HepG2 (cell line): Measurements from ENCODE around the gene GNAS.

Experiments
- CBFB ChIP-seq: sonication (generic); formaldehyde crosslinking; IDR thresholded peaks from 2 replicates; pipeline ENCODE4 v1.4.0; 2020; ENCODE audit warnings: missing genetic modification reagents
- EP300 ChIP-seq, 3 experiments: sonication (generic) in 1 of 3; formaldehyde crosslinking in 1 of 3; IDR thresholded peaks; 2 replicates each; pipeline versions ENCODE4 v1.5.1 to v1.6.1; 2011 to 2020; ENCODE audit warnings: low read depth in 2 of 3, low read length in 2 of 3, borderline replicate concordance in 1 of 3, improper control_type of control experiment in 1 of 3, mild to moderate bottlenecking in 1 of 3, missing genetic modification reagents in 1 of 3, moderate library complexity in 1 of 3
- POLR2A ChIP-seq, 2 experiments: IDR thresholded peaks; 2 replicates each; pipeline ENCODE4 v1.6.1; 2011; ENCODE audit warnings: low read depth in 2 of 2, low read length in 2 of 2, mild to moderate bottlenecking in 1 of 2, moderate library complexity in 1 of 2; ENCODE audit not compliant: insufficient read depth in 1 of 2
- REL ChIP-seq: sonication (generic); formaldehyde crosslinking; conservative IDR thresholded peaks from 2 replicates; pipeline ENCODE4 v1.8.0; 2022; ENCODE audit warnings: mild to moderate bottlenecking, missing genetic modification reagents, moderate library complexity
- SIN3A ChIP-seq: IDR thresholded peaks from 2 replicates; pipeline ENCODE4 v1.6.1; 2011; ENCODE audit warnings: low read depth, mild to moderate bottlenecking, control low read depth, low read length, borderline replicate concordance
- YY1 ChIP-seq: IDR thresholded peaks from 2 replicates; pipeline ENCODE4 v1.6.1; 2011; ENCODE audit warnings: low read length, low read depth, moderate library complexity, mild to moderate bottlenecking; ENCODE audit not compliant: insufficient read depth, insufficient replicate concordance
- ZNF274 ChIP-seq: sonication (generic); formaldehyde crosslinking; IDR thresholded peaks from 2 replicates; pipeline ENCODE4 v1.5.1; 2020; ENCODE audit warnings: mild to moderate bottlenecking, missing genetic modification reagents
- ZNF354B ChIP-seq: sonication (generic); formaldehyde crosslinking; IDR thresholded peaks from 2 replicates; pipeline ENCODE4 v1.8.0; 2022; ENCODE audit warnings: mild to moderate bottlenecking, missing genetic modification reagents
- ZNF644 ChIP-seq: IDR thresholded peaks from 2 replicates; pipeline ENCODE4 v1.6.1; 2016; ENCODE audit warnings: low read depth
- TF ChIP-seq, protein P1 (sequence below), 2 experiments: fragments of 450-650 bp in 1 of 2; sonication (generic) in 1 of 2; formaldehyde crosslinking; IDR thresholded peaks; 2 replicates each; pipeline versions ENCODE4 v1.5.0 to v1.8.0; 2020 to 2022; ENCODE audit warnings: mild to moderate bottlenecking in 1 of 2, missing genetic modification reagents in 1 of 2
- TF ChIP-seq, protein P2 (sequence below), 2 experiments: sonication (generic) in 1 of 2; formaldehyde crosslinking in 1 of 2; IDR thresholded peaks; 2 replicates each; pipeline versions ENCODE4 v1.5.1 to v1.6.1; 2011 to 2020; ENCODE audit warnings: borderline replicate concordance in 1 of 2, low read depth in 1 of 2, low read length in 1 of 2, mild to moderate bottlenecking in 1 of 2, missing genetic modification reagents in 1 of 2, moderate library complexity in 1 of 2

DNA sequence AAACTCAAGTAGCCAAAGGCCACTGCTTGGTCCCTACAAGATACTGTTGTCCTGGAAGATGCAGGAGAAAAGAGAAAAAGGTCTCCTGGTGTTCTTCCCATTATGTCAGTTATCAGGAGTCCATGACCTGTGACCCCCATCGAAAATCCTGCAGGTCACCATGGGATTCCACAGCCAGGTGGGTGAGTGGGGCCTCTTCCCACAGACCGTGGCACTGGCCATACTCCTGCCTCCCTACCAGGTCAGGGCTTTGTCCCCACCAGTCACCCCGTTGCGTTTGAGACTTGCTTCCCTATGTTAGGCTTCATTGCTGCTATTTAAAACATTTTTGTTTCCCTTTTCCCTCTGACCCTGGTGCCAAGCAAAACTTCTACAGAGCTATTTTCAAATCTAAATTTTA is 60.6 kb downstream of the GNAS start:
- TF ChIP-seq, protein P1, sequence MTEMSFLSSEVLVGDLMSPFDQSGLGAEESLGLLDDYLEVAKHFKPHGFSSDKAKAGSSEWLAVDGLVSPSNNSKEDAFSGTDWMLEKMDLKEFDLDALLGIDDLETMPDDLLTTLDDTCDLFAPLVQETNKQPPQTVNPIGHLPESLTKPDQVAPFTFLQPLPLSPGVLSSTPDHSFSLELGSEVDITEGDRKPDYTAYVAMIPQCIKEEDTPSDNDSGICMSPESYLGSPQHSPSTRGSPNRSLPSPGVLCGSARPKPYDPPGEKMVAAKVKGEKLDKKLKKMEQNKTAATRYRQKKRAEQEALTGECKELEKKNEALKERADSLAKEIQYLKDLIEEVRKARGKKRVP (CRISPR knock-in tag; IDR thresholded peaks at IDR 0.05) = no peak
- TF ChIP-seq ZNF274 (CRISPR knock-in tag) = no peak
- no peak for TF ChIP-seq YY1
- no peak for TF ChIP-seq CBFB (CRISPR knock-in tag)
- TF ChIP-seq POLR2A (IDR thresholded peaks at IDR 0.05; ENCODE audit: insufficient read depth in 1 of 2, low read depth in 2 of 2, low read length in 2 of 2) = no peak
- no peak for TF ChIP-seq EP300 (IDR thresholded peaks at IDR 0.05; ENCODE audit: low read depth in 2 of 2, low read length in 2 of 2)
- no peak for TF ChIP-seq EP300 (CRISPR knock-in tag; IDR thresholded peaks at IDR 0.05; ENCODE audit: borderline replicate concordance)
- no peak for TF ChIP-seq REL (CRISPR knock-in tag)
- TF ChIP-seq, protein P2, sequence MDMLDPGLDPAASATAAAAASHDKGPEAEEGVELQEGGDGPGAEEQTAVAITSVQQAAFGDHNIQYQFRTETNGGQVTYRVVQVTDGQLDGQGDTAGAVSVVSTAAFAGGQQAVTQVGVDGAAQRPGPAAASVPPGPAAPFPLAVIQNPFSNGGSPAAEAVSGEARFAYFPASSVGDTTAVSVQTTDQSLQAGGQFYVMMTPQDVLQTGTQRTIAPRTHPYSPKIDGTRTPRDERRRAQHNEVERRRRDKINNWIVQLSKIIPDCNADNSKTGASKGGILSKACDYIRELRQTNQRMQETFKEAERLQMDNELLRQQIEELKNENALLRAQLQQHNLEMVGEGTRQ (IDR thresholded peaks at IDR 0.05; ENCODE audit: low read depth, low read length) = no peak
- TF ChIP-seq, protein P2 (CRISPR knock-in tag; IDR thresholded peaks at IDR 0.05; ENCODE audit: borderline replicate concordance) = no peak
- TF ChIP-seq ZNF644 = no peak
- TF ChIP-seq SIN3A = no peak
- TF ChIP-seq ZNF354B = no peak
